Mesodermal cell (in vitro differentiated cells): Measurements from ENCODE around the gene VCL.

ENCODE experiments used
- H3K27ac ChIP-seq: 2 replicates; pipeline ENCODE4 v1.7.0; 2013; ENCODE audit warnings: mild to moderate bottlenecking, low read depth, low read length, moderate library complexity; ENCODE audit not compliant: severe bottlenecking
- H3K36me3 ChIP-seq: 2 replicates; pipeline ENCODE4 v1.7.1; 2013; ENCODE audit warnings: mild to moderate bottlenecking, low read length, moderate library complexity; ENCODE audit not compliant: control insufficient read depth, insufficient read depth
- H3K4me1 ChIP-seq: one replicate; pipeline ENCODE4 v1.7.1; 2013; ENCODE audit warnings: mild to moderate bottlenecking, low read length; ENCODE audit not compliant: insufficient read depth, control insufficient read depth, poor library complexity, severe bottlenecking
- H3K4me3 ChIP-seq: 2 replicates; pipeline ENCODE4 v1.7.0; 2013; ENCODE audit warnings: low read length, control low read depth, mild to moderate bottlenecking; ENCODE audit not compliant: insufficient read depth, poor library complexity, severe bottlenecking; ENCODE audit errors: extremely low read depth
- H3K9me3 ChIP-seq: 2 replicates; pipeline ENCODE4 v1.7.1; 2013; ENCODE audit warnings: mild to moderate bottlenecking, low read length, moderate library complexity; ENCODE audit not compliant: control insufficient read depth
- WGBS, 2 experiments: methylation state at CpG; one replicate each; pipeline ENCODE4 v1.1.5; 2013; ENCODE audit warnings: missing lambda C conversion rate in 2 of 2; ENCODE audit not compliant: insufficient coverage in 2 of 2; 5-methylcytosine and 5-hydroxymethylcytosine counted together

Gene VCL

DNA sequence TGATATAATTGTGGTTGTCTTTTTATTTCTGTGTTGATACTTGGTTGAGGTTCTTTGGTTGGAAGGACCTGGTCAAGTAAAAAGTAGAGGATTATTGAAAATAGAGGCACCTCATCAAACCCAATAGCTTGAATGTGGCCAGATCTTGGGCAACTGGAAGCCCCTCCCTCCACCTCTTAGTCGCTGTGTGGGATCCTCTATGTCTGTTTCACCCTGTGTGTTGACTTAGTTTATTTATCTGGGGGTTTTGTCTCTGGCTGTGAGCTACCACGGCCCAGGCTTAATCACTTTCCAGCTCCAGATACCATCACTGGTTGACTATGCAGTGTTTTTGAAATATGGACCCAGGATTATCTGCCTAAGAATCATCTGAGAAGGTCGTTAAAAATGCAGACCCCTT is 94.5 kb downstream of the VCL start:
- H3K36me3 ChIP-seq, result peaks cover 88% of the 10 kb centered on the region
- WGBS, 2 experiments, result 100% methylated on average over 1 of the region's 3 CpGs; no CpG with 5 or more reads in 1 of the 2 experiments
- no peaks in the 10 kb centered on the region for H3K4me1 ChIP-seq
- H3K4me3 ChIP-seq, result no peak overlapping the region
- H3K27ac ChIP-seq, result no peak overlapping the region
- no peaks in the 10 kb centered on the region for H3K9me3 ChIP-seq

DNA sequence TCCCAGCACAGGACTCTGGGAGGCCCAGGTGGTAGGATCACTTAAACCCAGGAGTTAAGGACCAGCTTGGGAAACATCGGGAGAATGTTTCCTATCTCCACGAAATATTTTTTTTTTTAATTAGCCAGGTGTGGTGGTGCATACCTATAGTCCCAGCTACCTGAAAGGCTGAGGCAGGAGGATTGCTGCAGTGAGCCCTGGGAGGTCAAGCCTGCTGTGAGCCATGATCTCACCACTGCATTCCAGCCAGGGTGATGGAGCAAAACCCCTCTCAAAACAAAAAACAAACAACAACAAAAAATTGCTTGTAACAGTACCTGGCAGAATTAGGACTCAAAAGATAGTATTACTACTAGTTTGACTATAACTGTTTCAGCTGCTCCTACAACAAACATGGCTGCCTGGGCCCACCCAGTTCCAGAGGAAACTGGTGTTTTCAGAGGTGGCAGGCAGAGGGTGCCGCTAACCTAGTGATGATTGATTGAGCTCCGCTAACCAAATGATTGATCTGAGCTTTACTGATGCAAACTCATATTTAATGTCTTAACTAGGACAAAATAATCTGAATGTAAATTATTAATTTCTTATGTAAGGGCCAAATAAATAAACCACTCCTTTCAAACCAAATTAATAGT is 95.7 kb downstream of the VCL start:
- Histone ChIP-seq H3K27ac (no peak overlapping the region), H3K9me3 (no peaks in the 10 kb centered on the region), H3K4me3 (no peak overlapping the region), H3K4me1 (no peaks in the 10 kb centered on the region), H3K36me3 (peaks cover 92% of the 10 kb centered on the region)
- 95 to 100% methylated on average over 1 to 3 of the region's 4 CpGs for WGBS, 2 experiments

DNA sequence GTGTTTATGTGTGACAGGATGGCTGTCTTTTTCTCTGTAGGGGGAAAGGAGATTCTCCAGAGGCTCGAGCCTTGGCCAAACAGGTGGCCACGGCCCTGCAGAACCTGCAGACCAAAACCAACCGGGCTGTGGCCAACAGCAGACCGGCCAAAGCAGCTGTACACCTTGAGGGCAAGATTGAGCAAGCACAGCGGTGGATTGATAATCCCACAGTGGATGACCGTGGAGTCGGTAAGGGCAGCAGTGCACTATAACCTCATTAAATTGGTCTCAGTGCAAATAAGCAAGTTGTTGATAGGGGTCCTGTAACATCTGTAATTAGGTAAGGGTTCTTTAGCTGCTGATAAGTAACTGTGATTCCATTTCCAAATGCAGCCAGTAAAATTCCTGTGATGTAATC is 96.3 kb downstream of the VCL start:
- 98 to 99% methylated on average over 7 of the region's 7 CpGs for WGBS, 2 experiments
- Histone ChIP-seq H3K4me3 (no peak overlapping the region), H3K36me3 (peaks cover 92% of the 10 kb centered on the region), H3K9me3 (no peaks in the 10 kb centered on the region), H3K27ac (no peak overlapping the region), H3K4me1 (no peaks in the 10 kb centered on the region)

DNA sequence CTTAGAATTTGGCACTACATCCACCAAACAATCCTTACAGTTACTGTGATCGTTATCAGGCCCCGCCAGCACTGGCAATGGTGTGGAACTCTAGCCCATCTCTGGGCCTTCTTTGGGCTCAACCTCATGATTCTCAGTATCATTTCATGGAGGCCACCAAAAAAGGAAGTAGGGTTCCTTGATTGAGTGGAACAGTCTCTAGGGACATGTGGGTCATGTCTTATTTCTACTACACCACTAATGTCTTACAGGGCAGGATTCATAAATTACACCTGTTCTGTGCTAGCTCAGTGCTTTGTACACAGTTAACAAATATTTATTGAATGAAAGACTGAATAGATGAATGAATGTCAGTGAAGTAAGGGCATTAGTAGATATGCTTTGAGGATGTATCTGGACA is 98.9 kb downstream of the VCL start:
- Histone ChIP-seq H3K4me3 (no peak overlapping the region), H3K27ac (no peak overlapping the region), H3K4me1 (no peaks in the 10 kb centered on the region), H3K36me3 (peaks cover 95% of the 10 kb centered on the region), H3K9me3 (no peaks in the 10 kb centered on the region)
- WGBS, 2 experiments, result 100% methylated on average over 1 to 2 of the region's 2 CpGs

DNA sequence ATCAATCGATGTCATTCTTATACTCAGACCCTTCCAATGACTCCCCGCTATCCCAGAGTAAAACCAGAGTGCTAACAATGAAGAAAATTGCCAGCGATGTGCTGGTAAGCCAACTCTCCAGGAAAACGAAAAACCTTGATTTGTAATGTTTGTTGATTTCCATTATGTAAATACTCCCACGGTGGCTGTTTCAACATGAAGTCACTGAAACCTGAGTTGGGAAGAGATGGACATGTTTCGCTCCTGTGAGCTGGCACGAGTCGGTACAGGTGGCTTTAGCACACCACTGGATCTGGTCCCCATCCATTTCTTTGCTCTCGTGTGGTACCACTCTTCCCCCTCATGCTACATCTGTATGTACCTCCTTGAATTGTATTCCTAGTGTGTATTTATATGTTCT is 99.9 kb downstream of the VCL start:
- no peaks in the 10 kb centered on the region for H3K9me3 ChIP-seq
- no peak overlapping the region for H3K4me3 ChIP-seq
- peaks cover 96% of the 10 kb centered on the region for H3K36me3 ChIP-seq
- H3K27ac ChIP-seq, result no peak overlapping the region
- WGBS, 2 experiments, result 96 to 97% methylated on average over 6 to 7 of the region's 9 CpGs
- H3K4me1 ChIP-seq, result no peaks in the 10 kb centered on the region

DNA sequence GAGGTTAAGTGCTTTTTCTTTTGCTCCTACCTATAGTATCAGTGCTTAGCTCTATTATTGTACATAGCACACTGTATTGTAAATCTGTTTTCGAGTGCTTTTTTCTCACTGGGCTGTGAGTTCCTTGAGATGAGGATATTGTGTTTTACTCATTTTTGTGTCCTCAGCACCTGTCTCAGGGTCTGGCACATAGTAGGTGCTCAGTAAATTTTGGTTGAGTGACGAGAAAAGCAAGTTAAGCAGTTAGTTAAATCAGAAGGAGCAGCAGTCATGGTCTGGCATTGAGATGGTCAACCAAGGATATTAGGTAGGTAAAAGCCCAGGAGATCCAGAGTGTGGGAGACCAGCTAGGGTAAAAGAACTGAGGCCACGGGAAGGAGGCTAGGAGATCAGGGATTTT is 101.5 kb downstream of the VCL start:
- Histone ChIP-seq H3K9me3 (no peaks in the 10 kb centered on the region), H3K4me1 (no peaks in the 10 kb centered on the region), H3K36me3 (peaks cover 96% of the 10 kb centered on the region), H3K4me3 (no peak overlapping the region), H3K27ac (peak overlapping the region; percentile 8)
- 92 to 98% methylated on average over 2 to 3 of the region's 3 CpGs for WGBS, 2 experiments

DNA sequence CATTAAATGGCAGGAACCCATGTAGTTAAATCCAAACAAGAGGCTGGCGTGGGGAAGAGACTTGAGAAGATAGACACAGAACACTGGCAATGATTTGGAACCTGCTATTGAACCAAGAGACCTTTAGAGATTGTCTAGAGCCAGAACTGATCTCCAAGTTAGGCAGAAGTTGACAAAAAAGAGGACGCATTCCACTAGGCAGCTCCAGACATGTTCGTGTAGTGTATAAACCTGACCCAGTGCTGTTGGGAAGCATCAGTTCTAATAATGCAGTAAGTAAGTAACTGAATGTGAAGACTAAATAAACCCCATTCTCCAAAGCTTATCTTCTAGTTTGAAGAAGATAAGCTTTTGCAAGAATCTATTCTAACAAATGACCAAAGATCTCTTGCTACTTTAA is 101.9 kb downstream of the VCL start:
- no peak overlapping the region for H3K27ac ChIP-seq
- H3K4me1 ChIP-seq, result no peaks in the 10 kb centered on the region
- no peaks in the 10 kb centered on the region for H3K9me3 ChIP-seq
- H3K4me3 ChIP-seq, result no peak overlapping the region
- peaks cover 96% of the 10 kb centered on the region for H3K36me3 ChIP-seq
- WGBS, 2 experiments, result 92 to 94% methylated on average over 2 of the region's 3 CpGs

DNA sequence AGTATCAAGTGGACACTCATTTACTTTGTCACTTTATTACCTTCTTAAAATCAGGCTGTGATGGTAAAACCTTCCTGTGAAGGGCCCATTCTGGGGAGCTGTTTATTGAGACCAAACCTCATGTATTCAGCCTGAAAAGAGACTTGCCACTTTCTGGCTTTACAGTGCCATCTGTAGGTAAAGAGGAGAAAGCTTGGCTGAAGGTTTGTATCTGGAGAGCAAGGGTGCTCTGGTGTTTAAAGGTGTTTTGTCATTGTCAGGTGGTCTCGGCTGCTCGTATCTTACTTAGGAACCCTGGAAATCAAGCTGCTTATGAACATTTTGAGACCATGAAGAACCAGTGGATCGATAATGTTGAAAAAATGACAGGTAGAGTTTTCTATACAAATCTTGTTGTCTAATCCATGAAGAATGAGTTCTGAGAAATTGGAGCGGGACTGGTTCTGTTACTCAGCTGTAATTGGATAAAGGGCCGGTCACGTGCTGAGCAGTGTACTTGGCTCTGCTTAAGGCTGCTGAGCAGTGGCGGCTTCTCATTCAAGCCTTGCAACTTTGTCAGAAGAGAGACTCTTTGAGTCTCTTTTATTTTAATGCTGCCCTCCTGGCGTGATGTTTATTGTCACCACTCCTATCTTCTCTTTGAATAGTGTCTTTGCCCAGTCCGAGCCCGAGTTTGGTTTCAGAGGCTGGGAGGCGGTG is 105.8 kb downstream of the VCL start:
- H3K4me3 ChIP-seq, result no peak overlapping the region
- peaks cover 98% of the 10 kb centered on the region for H3K36me3 ChIP-seq
- WGBS, 2 experiments, result 95 to 96% methylated on average over 6 to 10 of the region's 11 CpGs
- no peak overlapping the region for H3K27ac ChIP-seq
- no peaks in the 10 kb centered on the region for H3K9me3 ChIP-seq
- no peaks in the 10 kb centered on the region for H3K4me1 ChIP-seq

DNA sequence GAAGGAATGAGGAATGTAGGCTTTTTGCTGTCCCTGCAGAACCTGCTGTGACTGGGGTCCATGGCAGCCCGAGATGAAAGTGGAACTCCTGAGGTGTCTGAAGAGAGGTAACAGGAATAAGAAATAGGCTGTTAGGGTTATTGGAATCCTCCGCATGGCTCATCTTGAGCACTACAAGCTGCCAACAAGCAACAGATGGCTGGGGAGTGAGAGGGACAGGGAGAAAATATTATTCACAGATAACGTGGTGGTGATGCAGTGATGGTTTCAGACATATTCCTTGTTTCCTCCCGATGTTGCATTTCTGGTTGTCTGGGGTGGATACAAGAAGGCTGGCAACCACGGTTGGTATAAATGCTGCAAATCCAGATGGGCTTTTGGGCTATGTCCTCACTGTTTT is 106.6 kb downstream of the VCL start:
- no peak overlapping the region for H3K4me3 ChIP-seq
- no peak overlapping the region for H3K27ac ChIP-seq
- no peaks in the 10 kb centered on the region for H3K4me1 ChIP-seq
- 92 to 98% methylated on average over 5 of the region's 5 CpGs for WGBS, 2 experiments
- H3K9me3 ChIP-seq, result no peaks in the 10 kb centered on the region
- H3K36me3 ChIP-seq, result peaks cover 98% of the 10 kb centered on the region

DNA sequence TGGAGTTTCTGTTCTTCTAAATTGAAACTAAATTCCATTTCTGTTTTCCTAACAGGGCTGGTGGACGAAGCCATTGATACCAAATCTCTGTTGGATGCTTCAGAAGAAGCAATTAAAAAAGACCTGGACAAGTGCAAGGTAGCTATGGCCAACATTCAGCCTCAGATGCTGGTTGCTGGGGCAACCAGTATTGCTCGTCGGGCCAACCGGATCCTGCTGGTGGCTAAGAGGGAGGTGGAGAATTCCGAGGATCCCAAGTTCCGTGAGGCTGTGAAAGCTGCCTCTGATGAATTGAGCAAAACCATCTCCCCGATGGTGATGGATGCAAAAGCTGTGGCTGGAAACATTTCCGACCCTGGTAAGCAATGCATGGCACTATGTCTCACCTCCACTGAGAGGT is 107.1 kb downstream of the VCL start:
- no peaks in the 10 kb centered on the region for H3K9me3 ChIP-seq
- H3K4me3 ChIP-seq, result no peak overlapping the region
- 93 to 100% methylated on average over 7 to 8 of the region's 8 CpGs for WGBS, 2 experiments
- peaks cover 98% of the 10 kb centered on the region for H3K36me3 ChIP-seq
- no peaks in the 10 kb centered on the region for H3K4me1 ChIP-seq
- no peak overlapping the region for H3K27ac ChIP-seq

DNA sequence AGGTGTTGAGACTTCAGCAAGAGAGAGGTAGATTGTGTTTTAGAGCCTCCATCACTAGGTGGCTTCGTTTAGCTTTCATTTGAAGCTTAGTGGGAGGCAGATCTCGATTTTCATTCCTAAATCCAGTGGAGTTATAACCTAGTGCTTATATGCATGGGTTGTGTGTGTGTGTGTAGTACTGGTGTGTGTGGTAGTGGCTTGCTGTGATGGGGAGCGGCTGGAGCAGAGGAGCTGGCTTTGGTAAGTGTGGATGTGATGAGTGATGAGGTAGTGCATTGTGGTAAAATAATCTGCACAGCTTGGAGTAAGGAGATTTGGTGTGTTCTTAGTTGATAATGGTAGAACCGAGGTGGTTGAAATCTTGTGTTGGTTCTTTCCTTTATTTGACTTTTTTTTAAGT is 109.5 kb downstream of the VCL start:
- Histone ChIP-seq H3K9me3 (no peaks in the 10 kb centered on the region), H3K4me1 (no peaks in the 10 kb centered on the region), H3K36me3 (peaks cover 100% of the 10 kb centered on the region), H3K4me3 (no peak overlapping the region), H3K27ac (no peak overlapping the region)
- WGBS, 2 experiments, result 89% methylated on average over 3 of the region's 4 CpGs; no CpG with 5 or more reads in 1 of the 2 experiments
